A549 (cell line): ENCODE data around the gene MAST2. TPM values are rescaled to one million over a fixed set of nuclear protein-coding genes. Genes with fewer than 3 reads are reported as not detected.

Experiments
- ATAC-seq, 2 experiments: fragments of 200-7000 bp in 1 of 2; fragments of >200 bp in 1 of 2; cut with Nextera tagmentation in 1 of 2; cut with Tn5 transposase in 1 of 2; 3 replicates each; pipeline versions ENCODE4 v1.8.0 to v1.9.1; 2018 to 2020; ENCODE audit warnings: mild to moderate bottlenecking in 1 of 2, moderate library complexity in 1 of 2
- CTCF ChIA-PET: fragments of 300-600 bp; sonication (Branson Sonifier 250); formaldehyde crosslinking; extraction: SDS; loops from one replicate; lab custom pipeline; 2021; ENCODE audit warnings: antibody characterized with exemption, inconsistent platforms; lab: Yijun Ruan, JAX
- POLR2A ChIA-PET: fragments of 350-600 bp; formaldehyde crosslinking; extraction: SDS; loops from one replicate; lab custom pipeline; 2021; ENCODE audit warnings: antibody characterized with exemption, inconsistent platforms; lab: Yijun Ruan, JAX
- DNase-seq, 2 experiments: peaks; one replicate each; pipeline versions ENCODE4 v3.0.0 to v3.0.0-alpha.2; 2011 to 2016; ENCODE audit warnings: low read depth in 1 of 2, low spot score in 1 of 2
- FAIRE-seq: peaks from 2 replicates; lab custom pipeline; 2011; peaks lifted over from hg19 to GRCh38; lab: Jason Lieb, UNC
- H3K27ac ChIP-seq, 2 experiments: fragments of >200 bp; sonication (Bioruptor Twin); formaldehyde crosslinking; 3 replicates each; pipeline ENCODE4 v1.5.1; 2016 to 2017
- H3K4me1 ChIP-seq: fragments of >200 bp; sonication (Bioruptor Twin); formaldehyde crosslinking; 3 replicates; pipeline ENCODE4 v1.6.1; 2016
- H3K4me2 ChIP-seq: fragments of >200 bp; sonication (Bioruptor Twin); formaldehyde crosslinking; 3 replicates; pipeline ENCODE4 v1.6.1; 2016
- H3K4me3 ChIP-seq: fragments of >200 bp; sonication (Bioruptor Twin); formaldehyde crosslinking; 3 replicates; pipeline ENCODE4 v1.5.1; 2016
- H3K9me3 ChIP-seq: fragments of >200 bp; sonication (Bioruptor Twin); formaldehyde crosslinking; 3 replicates; pipeline ENCODE4 v1.6.1; 2016
- CEBPB ChIP-seq, 2 experiments: fragments of >200 bp in 1 of 2; sonication (Bioruptor Twin) in 1 of 2; formaldehyde crosslinking in 1 of 2; IDR thresholded peaks; 2 replicates each; pipeline ENCODE4 v1.6.1; 2012 to 2016
- EHF ChIP-seq: fragments of 250-450 bp; sonication (Bioruptor Pico); IDR thresholded peaks from 2 replicates; pipeline ENCODE4 v1.5.0; 2020; ENCODE audit warnings: mild to moderate bottlenecking
- ESRRA ChIP-seq: fragments of 150-350 bp; IDR thresholded peaks from 2 replicates; pipeline ENCODE4 v1.6.1; 2014; ENCODE audit warnings: mild to moderate bottlenecking, low read length, borderline replicate concordance
- FOSL2 ChIP-seq, 2 experiments: fragments of 450-650 bp in 1 of 2; fragments of >200 bp in 1 of 2; sonication (Bioruptor Twin) in 1 of 2; formaldehyde crosslinking; IDR thresholded peaks; 2 replicates each; pipeline versions ENCODE4 v1.5.0 to v1.6.1; 2016 to 2020; ENCODE audit warnings: mild to moderate bottlenecking in 1 of 2, moderate library complexity in 1 of 2
- GATA3 ChIP-seq: IDR thresholded peaks from 2 replicates; pipeline ENCODE4 v1.6.1; 2012; ENCODE audit warnings: borderline replicate concordance
- KDM1A ChIP-seq: fragments of 200-600 bp; sonication (generic); IDR thresholded peaks from 2 replicates; pipeline ENCODE4 v1.6.1; 2016; ENCODE audit warnings: low read depth, mild to moderate bottlenecking
- MAX ChIP-seq: IDR thresholded peaks from 2 replicates; pipeline ENCODE4 v1.6.1; 2012
- MAZ ChIP-seq: fragments of 150-350 bp; IDR thresholded peaks from 2 replicates; pipeline ENCODE4 v1.6.1; 2014; ENCODE audit warnings: antibody characterized with exemption, low read depth, low read length, borderline replicate concordance
- POLR2A ChIP-seq: IDR thresholded peaks from 2 replicates; pipeline ENCODE4 v1.6.1; 2012; ENCODE audit warnings: mild to moderate bottlenecking, low read length
- RAD21 ChIP-seq, 2 experiments: fragments of >200 bp in 1 of 2; sonication (Bioruptor Twin) in 1 of 2; formaldehyde crosslinking in 1 of 2; IDR thresholded peaks in 1 of 2; conservative IDR thresholded peaks in 1 of 2; 2 replicates in 1 of 2; 3 replicates in 1 of 2; pipeline ENCODE4 v1.6.1; 2012 to 2018; ENCODE audit warnings: inconsistent platforms in 1 of 2
- RARB ChIP-seq: fragments of 250-450 bp; sonication (Bioruptor Pico); IDR thresholded peaks from 2 replicates; pipeline ENCODE4 v1.8.0; 2021; ENCODE audit warnings: mild to moderate bottlenecking, moderate library complexity
- RFX5 ChIP-seq: fragments of 450-650 bp; IDR thresholded peaks from 2 replicates; pipeline ENCODE4 v1.7.1; 2014; ENCODE audit warnings: antibody characterized with exemption, mild to moderate bottlenecking, moderate library complexity
- SREBF2 ChIP-seq: fragments of 450-650 bp; IDR thresholded peaks from 2 replicates; pipeline ENCODE4 v1.6.1; 2014; ENCODE audit warnings: mild to moderate bottlenecking, moderate library complexity
- ZC3H11A ChIP-seq: fragments of 450-650 bp; IDR thresholded peaks from 2 replicates; pipeline ENCODE4 v1.6.1; 2014; ENCODE audit warnings: antibody characterized with exemption, mild to moderate bottlenecking
- ZFP36 ChIP-seq: fragments of 450-650 bp; IDR thresholded peaks from 2 replicates; pipeline ENCODE4 v1.6.1; 2014; ENCODE audit warnings: borderline replicate concordance; ENCODE audit not compliant: partially characterized antibody
- ZNF302 ChIP-seq: fragments of 250-450 bp; sonication (Bioruptor Pico); IDR thresholded peaks from 2 replicates; pipeline ENCODE4 v1.9.0; 2021; ENCODE audit warnings: inconsistent platforms, mild to moderate bottlenecking, moderate library complexity
- ZSCAN20 ChIP-seq: fragments of 250-450 bp; sonication (Bioruptor Pico); IDR thresholded peaks from 2 replicates; pipeline ENCODE4 v1.8.0; 2022; ENCODE audit warnings: mild to moderate bottlenecking, moderate library complexity
- WGBS: methylation state at CpG from one replicate; pipeline ENCODE4 v1.1.6; 2017; ENCODE audit errors: missing lambda C conversion rate; 5-methylcytosine and 5-hydroxymethylcytosine counted together
- polyA plus RNA-seq, 4 experiments: library from polyadenylated mRNA; depleted of rRNA in 3 of 4; stranded (reverse); fragments of >200 nt; fragmentation: RNase III in 1 of 4; extraction: RNeasy Plus Mini Kit Qiagen cat#74134 plus additional on column Dnase treatment in 1 of 4; gene quantifications; 2 replicates in 3 of 4; 3 replicates in 1 of 4; pipeline ENCODE4 v1.2.3, GENCODE V29; 2011 to 2017
- TF ChIP-seq, protein P1 (sequence below): fragments of >200 bp; sonication (Bioruptor Twin); formaldehyde crosslinking; IDR thresholded peaks from 2 replicates; pipeline ENCODE4 v1.6.1; 2016
- TF ChIP-seq, protein P2 (sequence below): IDR thresholded peaks from 2 replicates; pipeline ENCODE4 v1.6.1; 2012

The MAST2 gene
- polyA plus RNA-seq, 2 of the 4 experiments (the other 2 are of a cell fraction), result 19.3 to 20.5 TPM

DNA sequence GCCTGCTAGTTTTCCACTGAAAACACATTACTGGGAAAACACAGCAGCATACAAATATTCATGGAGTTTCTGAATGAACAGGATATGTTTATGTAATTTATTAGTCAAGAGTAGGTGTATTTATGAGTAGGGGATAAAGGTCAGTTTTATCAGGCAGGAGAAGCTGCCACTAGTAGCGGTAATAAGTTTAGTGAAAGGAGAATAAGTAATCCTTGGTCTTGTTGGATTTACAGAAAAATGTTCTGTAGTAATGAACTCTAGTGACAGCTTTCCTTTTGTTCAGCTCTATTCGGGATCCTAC lies 1.2 kb downstream of the MAST2 start (continued):
- no peak for TF ChIP-seq GATA3
- TF ChIP-seq, all 56 proteins: peak for 0

DNA sequence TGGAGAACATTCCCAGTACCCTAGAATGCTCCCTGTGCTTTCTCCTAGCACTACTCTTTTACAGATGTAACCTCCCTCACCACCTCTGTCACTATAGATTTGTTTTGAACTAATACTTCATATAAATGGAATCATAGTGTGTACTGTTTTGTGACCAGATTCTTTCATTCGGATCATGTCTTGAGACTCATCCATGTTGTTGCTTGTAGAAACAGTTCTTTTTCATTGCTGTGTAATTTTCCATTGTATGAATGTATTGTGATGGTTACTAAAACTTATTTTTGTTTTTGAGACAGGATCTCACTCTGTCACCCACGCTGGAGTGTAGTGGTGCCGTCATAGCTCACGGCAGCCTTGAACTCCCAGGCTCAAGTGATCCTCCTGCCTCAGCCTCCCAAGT lies 2.7 kb downstream of the MAST2 start:
- no peak for FAIRE-seq
- H3K4me3 ChIP-seq, result no peak overlapping the region
- peaks cover 28% of the 10 kb centered on the region for H3K4me1 ChIP-seq
- no peak for ATAC-seq
- no peak overlapping the region for H3K4me2 ChIP-seq
- no peak for TF ChIP-seq KDM1A
- TF ChIP-seq ESRRA, result no peak
- no peak for TF ChIP-seq ZC3H11A
- TF ChIP-seq SREBF2, result no peak
- no peak for TF ChIP-seq MAZ
- no peak for TF ChIP-seq ZNF302 (CRISPR knock-in tag)
- no peak for TF ChIP-seq RFX5
- no peak for TF ChIP-seq RARB
- no peak for TF ChIP-seq RAD21 (conservative IDR thresholded peaks at IDR 0.05 in 1 of 2, IDR thresholded peaks at IDR 0.05 in 1 of 2)
- TF ChIP-seq ZFP36, result no peak
- no peak for TF ChIP-seq ZSCAN20
- TF ChIP-seq, protein P1, sequence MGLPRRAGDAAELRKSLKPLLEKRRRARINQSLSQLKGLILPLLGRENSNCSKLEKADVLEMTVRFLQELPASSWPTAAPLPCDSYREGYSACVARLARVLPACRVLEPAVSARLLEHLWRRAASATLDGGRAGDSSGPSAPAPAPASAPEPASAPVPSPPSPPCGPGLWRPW, result no peak
- no peak for TF ChIP-seq GATA3
- no peak for TF ChIP-seq FOSL2 (IDR thresholded peaks at IDR 0.05)
- TF ChIP-seq FOSL2 (CRISPR knock-in tag; IDR thresholded peaks at IDR 0.05), result no peak
- ChIA-PET CTCF (interaction anchor here (1.7 kb wide), 1 partner anchor 10 kb away, joined by 3 read pairs; no protein-coding TSS in a partner anchor), POLR2A (no interaction called here)
- no peaks in the 10 kb centered on the region for H3K9me3 ChIP-seq
- DNase-seq, result no peak
- 98% methylated on average over 4 of the region's 4 CpGs for WGBS
- H3K27ac ChIP-seq, result no peak overlapping the region

DNA sequence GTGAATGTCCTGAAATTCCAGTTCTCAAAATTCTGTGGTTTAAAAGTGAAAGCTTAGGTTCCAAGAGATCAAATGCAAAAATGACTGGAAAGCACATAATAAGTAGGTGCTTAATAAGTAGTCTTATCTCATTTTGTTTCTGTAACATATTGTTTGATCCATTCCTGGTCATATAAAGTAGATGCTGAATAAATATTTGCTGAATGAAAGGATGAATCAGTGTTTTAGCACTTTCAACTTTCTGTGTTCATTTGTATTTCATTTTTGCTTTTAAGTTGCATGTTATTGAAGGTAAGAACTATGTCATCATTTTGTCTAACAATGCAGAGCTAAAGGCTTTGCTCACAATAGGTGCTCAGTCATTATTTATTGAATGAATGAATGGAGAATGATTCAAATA lies 6.3 kb downstream of the MAST2 start:
- ChIA-PET CTCF (interaction anchor here (0.6 to 2.0 kb wide), 2 partner anchors 11 to 41 kb away, joined by 3 to 5 read pairs; no protein-coding TSS in a partner anchor), POLR2A (no interaction called here)
- Histone ChIP-seq H3K27ac (peak overlapping the region in 1 of 2 experiments; percentile 46; a peak in 1 of 6 replicates), H3K4me2 (peak overlapping the region; percentile 16; the same call in 2 of the 3 replicates), H3K9me3 (no peaks in the 10 kb centered on the region), H3K4me1 (peaks cover 19% of the 10 kb centered on the region; the same call in 2 of the 3 replicates), H3K4me3 (no peak overlapping the region)
- no peak for ATAC-seq
- no peak for DNase-seq
- TF ChIP-seq ESRRA (no peak), SREBF2 (no peak)
- FAIRE-seq, result no peak

- ATAC-seq, result no peak
- no peak overlapping the region for H3K4me3 ChIP-seq
- POLR2A ChIA-PET, result no interaction called here
- 93% methylated on average over 2 of the region's 2 CpGs for WGBS
- TF ChIP-seq EHF (CRISPR knock-in tag), result no peak
- TF ChIP-seq MAX, result no peak
- TF ChIP-seq CEBPB (IDR thresholded peaks at IDR 0.05), result no peak
- TF ChIP-seq, protein P2, sequence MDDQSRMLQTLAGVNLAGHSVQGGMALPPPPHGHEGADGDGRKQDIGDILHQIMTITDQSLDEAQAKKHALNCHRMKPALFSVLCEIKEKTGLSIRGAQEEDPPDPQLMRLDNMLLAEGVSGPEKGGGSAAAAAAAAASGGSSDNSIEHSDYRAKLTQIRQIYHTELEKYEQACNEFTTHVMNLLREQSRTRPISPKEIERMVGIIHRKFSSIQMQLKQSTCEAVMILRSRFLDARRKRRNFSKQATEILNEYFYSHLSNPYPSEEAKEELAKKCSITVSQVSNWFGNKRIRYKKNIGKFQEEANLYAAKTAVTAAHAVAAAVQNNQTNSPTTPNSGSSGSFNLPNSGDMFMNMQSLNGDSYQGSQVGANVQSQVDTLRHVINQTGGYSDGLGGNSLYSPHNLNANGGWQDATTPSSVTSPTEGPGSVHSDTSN, result no peak
- TF ChIP-seq POLR2A, result no peak
- no peak for TF ChIP-seq FOSL2 (IDR thresholded peaks at IDR 0.05)
- no peak for TF ChIP-seq FOSL2 (CRISPR knock-in tag; IDR thresholded peaks at IDR 0.05)
- CTCF ChIA-PET, result interaction anchor here (1.0 to 1.4 kb wide), 2 partner anchors 10 to 28 kb away, joined by 3 to 4 read pairs; no protein-coding TSS in a partner anchor
- H3K27ac ChIP-seq, result no peak overlapping the region
- FAIRE-seq, result no peak
- no peaks in the 10 kb centered on the region for H3K9me3 ChIP-seq
- DNase-seq, result no peak
- H3K4me1 ChIP-seq, result peaks cover 5% of the 10 kb centered on the region; the same call in 2 of the 3 replicates
- H3K4me2 ChIP-seq, result no peak overlapping the region
These were observed 11.4 kb downstream of the MAST2 start for GRCh38 chr1:45814776-45815175.
